Skeletal muscle cell (primary cell): ENCODE data around the gene ZBTB48.
"Not testable (repeated sequence)": the region's sequence is repeated elsewhere in the genome, so short reads cannot be mapped to it uniquely, and the experiment has no call there.

Source experiments
- DNase-seq: peaks from one replicate; pipeline ENCODE4 v3.0.0-alpha.2; 2010; ENCODE audit warnings: low read depth
- H3K4me3 ChIP-seq: 2 replicates; pipeline ENCODE4 v1.5.1; 2011; ENCODE audit warnings: low read depth, mild to moderate bottlenecking, control low read depth, low read length, moderate library complexity

ZBTB48 gene

DNA sequence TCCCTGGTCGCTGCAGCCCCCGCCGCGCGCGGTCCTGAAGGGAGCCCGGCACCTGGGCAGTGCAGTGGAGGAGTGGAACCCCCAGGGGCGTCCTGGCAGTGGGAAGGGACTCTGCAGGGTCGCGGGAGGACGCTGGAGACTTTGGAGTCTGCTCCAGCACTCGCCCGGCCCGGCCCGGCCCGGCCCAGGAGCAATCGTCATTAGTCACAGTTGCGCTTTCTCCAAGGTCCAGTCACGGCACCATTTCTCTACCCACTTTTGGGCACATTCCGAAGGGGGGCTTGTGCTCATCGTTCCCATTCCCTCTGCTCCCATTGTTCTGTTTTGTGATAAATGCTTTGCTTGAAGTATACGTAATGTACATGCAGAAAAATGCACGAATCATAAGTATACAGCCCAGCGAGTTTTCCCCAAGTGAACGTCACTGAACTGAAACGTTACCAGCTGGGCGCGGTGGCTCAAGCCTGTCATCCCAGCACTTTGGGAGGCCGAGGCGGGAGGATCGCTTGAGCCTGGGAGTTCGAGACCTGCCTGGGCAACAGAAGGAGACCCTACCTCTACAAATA is 45.9 kb downstream of the ZBTB48 start:
- no peak for DNase-seq
- peak overlapping the region; percentile 69 for H3K4me3 ChIP-seq

DNA sequence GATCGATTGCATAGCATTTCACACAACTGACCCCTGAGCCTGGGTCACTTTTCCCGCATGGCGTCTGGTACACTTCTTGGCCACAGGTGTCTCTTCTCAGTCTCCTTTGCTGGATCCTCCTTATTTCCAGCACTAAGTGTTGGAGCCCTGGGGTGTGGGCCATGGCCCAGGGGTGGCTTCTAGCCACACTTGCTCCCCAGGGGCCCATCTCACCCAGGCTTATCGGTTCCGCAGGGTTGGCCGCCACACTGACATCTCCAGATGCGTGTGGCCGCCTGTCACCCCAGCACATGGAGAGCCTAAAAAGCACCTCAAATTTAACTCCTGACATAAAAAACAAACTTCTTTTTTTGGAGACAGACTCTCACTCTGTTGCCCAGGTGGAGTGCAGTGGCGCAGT is 47.2 kb downstream of the ZBTB48 start:
- no peak overlapping the region for H3K4me3 ChIP-seq
- DNase-seq, result no peak

- no peak for DNase-seq
- no peak overlapping the region for H3K4me3 ChIP-seq
Measured at GRCh38 chr1:6627841-6628545, 48.2 kb downstream of the ZBTB48 start.

DNA sequence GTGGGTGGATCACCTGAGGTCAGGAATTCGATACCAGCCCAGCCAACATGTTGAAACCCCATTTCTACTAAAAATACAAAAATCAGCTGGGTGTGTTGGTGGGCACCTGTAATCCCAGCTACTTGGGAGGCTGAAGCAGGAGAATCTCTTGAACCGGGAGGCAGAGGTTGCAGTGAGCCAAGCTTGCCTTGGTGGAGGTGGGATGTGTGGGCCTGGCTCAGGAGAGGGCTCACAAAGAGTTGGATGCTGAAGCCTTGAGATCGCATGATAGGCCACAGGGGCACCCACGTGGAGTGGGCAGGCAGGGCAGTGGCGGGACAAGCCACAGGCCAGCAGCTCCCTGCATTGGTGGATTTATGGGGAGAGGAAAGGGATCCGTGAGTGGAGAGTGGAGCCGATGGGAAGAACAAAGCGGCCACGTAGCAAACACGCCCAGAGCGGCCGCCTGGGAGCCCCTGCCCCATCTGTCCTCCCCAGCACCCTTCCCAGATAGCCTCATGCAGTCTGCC is 49.2 kb downstream of the ZBTB48 start:
- DNase-seq, result no peak
- no peak overlapping the region for H3K4me3 ChIP-seq

- no peak for DNase-seq
- H3K4me3 ChIP-seq, result no peak overlapping the region
Measured at GRCh38 chr1:6630027-6630426, 50.2 kb downstream of the ZBTB48 start.

- no peak for DNase-seq
- H3K4me3 ChIP-seq, result no peak overlapping the region
Measured at GRCh38 chr1:6631058-6631457, 51.3 kb downstream of the ZBTB48 start.

DNA sequence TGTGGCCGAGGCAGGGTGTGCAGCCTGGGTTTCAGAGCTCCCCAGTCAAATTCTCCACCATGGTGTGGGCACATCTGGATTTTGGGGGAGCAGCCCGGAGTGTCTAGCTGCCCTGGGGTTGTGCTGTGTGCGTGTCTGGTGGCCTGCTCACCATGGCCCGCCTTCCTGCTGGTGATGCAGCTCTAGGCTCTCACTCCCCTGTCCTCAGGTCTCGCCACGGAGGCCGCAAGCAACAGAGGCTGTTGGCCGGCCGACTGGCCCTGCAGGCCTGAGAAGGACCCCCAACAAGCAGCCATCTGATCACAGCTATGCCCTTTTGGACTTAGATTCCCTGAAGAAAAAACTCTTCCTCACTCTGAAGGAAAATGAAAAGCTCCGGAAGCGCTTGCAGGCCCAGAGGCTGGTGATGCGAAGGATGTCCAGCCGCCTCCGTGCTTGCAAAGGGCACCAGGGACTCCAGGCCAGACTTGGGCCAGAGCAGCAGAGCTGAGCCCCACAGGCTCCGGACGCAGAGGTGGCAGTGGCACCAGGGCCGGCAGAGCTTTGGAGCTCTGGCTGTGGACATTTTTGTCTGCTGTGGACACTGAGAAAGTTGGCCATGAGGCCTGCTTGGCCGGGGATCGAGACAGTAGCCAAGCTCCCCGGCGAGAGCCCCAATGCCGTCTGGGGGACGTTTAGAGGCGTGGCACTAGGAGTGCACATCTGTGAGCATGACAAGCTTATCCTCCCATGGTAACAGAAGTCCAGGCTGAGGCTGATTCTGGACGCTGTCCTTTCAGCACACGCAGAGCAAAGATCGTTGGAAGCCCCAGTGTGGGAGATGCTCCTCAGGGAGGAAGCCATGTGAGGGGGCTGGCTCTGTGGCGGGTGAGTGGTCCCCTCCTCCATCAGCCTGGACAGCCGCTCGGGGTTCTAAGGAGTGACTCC is 53.1 kb downstream of the ZBTB48 start:
- no peak overlapping the region for H3K4me3 ChIP-seq
- no peak for DNase-seq

DNA sequence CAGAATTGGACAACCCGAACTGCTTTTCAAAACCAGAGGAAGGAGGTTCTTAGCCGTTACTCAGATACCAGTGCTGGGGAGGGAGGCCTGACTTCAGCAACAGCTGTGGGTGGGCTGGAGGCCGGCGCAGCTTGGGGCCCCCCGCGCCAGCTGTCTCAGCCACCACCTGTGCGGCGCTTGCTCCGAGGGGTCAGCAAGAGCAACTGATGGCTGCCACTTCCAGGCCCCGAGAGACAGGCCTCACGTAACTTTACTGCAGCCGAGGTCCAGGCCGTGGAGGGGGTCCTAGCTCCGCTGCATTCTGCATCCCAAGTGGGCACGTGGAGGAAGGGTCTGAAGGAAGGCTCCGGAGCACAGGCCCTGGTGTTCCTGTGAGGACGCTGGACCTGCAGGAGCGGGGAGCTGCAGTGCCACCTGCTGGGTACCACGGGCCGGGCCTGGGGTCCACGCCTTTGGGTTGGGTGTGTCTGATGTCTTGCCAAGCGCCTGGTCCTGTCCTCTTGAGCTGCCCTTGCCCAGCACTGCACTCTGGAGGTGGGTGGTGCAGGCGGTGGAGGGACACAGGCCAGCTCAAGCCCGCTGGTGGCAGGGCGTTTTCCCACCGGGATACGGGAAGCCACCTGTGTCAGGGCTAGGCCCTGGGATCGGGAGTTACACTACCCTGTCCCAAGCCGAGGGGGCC is 54.7 kb downstream of the ZBTB48 start:
- no peak overlapping the region for H3K4me3 ChIP-seq
- no peak for DNase-seq

DNA sequence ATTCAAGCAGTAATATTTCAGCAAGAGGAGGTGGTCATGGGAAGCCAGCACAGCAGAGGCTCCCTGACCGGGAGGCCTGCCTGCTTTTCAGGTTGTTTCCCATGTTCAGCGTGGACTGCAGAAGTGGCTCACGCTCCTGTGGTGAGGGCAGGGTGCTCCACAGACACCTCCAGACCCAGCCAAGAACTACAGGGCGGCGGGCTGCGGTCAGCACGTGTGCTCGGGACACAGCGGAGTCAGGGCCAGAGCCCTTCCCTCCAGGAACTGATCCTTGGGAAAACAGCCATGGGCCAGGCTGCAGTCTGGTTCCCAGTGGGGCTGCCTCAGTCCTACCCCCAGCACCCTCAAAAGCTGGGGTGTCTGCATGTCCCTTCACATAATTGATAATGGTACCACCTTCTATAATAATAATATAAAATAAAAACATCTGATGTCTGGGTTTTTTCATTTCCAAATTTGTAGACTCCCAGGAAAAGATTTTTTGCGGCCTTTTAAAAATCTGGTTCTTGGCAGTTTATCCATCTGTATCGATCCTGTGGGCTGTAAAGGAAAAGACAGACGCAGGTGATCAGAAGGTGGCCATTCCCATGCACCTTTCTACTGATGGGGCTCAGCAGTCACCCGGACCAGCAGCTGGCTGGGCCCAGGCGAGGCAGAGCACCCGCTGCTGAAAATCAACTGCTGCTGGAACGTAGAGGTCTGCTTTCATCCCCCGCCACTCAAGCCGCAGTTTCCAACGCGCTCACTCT is 55.5 kb downstream of the ZBTB48 start:
- DNase-seq, result no peak
- no peak overlapping the region for H3K4me3 ChIP-seq

DNA sequence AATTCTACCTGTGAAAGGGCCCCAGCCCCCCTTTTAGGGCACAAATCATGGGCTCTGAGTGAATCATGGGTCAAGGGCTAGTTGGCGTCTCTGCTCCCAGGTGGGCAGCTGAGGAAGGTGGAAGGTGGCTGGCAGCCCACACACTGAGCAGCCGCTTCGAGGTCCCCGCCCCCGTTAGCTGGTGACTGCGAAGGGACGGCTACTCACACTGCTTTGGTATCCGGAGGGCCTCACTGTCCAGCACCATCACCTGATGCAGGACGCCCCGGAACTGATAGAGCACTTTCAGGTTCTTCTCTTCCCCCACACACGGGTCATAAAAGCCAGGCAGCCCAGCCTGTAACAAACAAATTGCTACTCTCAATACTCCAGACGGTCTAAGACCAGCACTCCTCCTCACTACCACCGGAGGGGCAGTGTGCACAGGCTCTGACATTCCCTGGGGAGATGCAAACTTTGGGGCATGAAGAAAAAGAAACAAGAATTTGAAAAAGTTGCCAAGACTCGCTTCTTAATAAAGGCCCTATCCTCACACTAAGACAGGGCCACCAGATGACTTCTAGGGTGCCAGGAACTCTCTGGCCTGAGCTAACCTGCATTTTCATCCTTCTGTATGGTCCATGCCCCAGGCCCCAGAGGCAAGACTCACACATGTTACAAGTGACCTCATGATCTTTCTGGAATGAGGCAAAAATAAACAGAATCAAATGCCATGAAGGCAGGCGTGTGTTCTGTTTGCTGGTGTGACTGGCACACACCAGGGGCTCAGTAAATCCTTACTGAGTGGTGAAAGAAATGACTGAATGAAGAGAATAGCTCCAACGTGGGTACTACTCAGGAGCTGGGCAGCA is 56.3 kb downstream of the ZBTB48 start:
- no peak for DNase-seq
- no peak overlapping the region for H3K4me3 ChIP-seq

- DNase-seq, H3K4me3 ChIP-seq: not testable (repeated sequence)
Measured at GRCh38 chr1:6636778-6637177, 57.0 kb downstream of the ZBTB48 start.

- DNase-seq, result no peak
- no peak overlapping the region for H3K4me3 ChIP-seq
Measured at GRCh38 chr1:6637770-6638169, 58.0 kb downstream of the ZBTB48 start.

DNA sequence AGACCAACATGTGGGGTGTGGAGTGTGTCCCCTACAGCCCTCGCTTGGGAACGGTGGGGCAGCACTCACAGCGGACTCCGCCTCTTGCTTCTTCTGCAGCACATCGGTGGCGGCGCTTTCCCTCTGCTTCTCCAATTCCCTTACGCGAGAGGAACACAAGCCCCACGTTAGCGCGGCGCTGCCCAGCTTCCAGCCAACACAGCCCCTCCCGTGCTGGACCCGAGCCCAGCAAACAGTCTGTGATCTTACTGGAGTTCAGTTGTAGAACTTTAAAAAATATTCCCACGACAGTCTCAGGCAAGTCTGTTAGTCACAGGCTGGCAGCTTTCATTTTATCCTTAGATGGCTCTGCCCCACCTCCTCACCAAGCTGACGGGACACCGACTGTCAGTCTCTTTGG is 58.4 kb downstream of the ZBTB48 start:
- peak; percentile 43 for DNase-seq
- H3K4me3 ChIP-seq, result no peak overlapping the region
